Gastrocnemius medialis (tissue), 4 donors: ENCODE measurements around the gene NOD1. TPM values are rescaled to one million over a fixed set of nuclear protein-coding genes. Genes with fewer than 3 reads are reported as not detected.
A peak's percentile ranks its signal among the peaks of the same experiment; 100 is the strongest.

Experiments
- ATAC-seq, 2 donors: fragments of 150-250 bp; one replicate each; pipeline ENCODE4 v1.9.1; 2016
- DNase-seq, 2 donors: peaks; one replicate each; pipeline ENCODE4 v3.0.0-alpha.2; 2019
- H3K27ac ChIP-seq, 4 donors: fragments of 200-600 bp; sonication (generic); 1 replicate in 1 of 4; 2 replicates in 3 of 4; pipeline ENCODE4 v1.5.1; 2016 to 2018; ENCODE audit warnings: mild to moderate bottlenecking in 2 of 4, moderate library complexity in 1 of 4
- H3K27me3 ChIP-seq, 3 donors: fragments of 200-600 bp; sonication (generic) in 2 of 3; 1 replicate in 1 of 3; 2 replicates in 2 of 3; pipeline versions ENCODE4 v1.5.1 to v1.6.0; 2016 to 2019; ENCODE audit warnings: mild to moderate bottlenecking in 1 of 3, moderate library complexity in 1 of 3
- H3K36me3 ChIP-seq, 2 donors: fragments of 200-600 bp; sonication (generic) in 1 of 2; one replicate each; pipeline ENCODE4 v1.5.1; 2017 to 2018
- H3K4me1 ChIP-seq, 2 donors: fragments of 200-600 bp; sonication (generic) in 1 of 2; one replicate each; pipeline ENCODE4 v1.5.1; 2016 to 2017; ENCODE audit warnings: mild to moderate bottlenecking in 2 of 2
- H3K4me3 ChIP-seq, 4 donors: fragments of 200-600 bp; sonication (generic) in 3 of 4; 1 replicate in 1 of 4; 2 replicates in 3 of 4; pipeline ENCODE4 v1.5.1; 2016 to 2019; ENCODE audit warnings: mild to moderate bottlenecking in 2 of 4
- H3K9me3 ChIP-seq, 3 donors: fragments of 200-600 bp; sonication (generic) in 2 of 3; 1 replicate in 1 of 3; 2 replicates in 2 of 3; pipeline ENCODE4 v1.5.1; 2016 to 2019
- CTCF ChIP-seq, 5 experiments: fragments of 450-650 bp in 3 of 5; fragments of 200-600 bp in 2 of 5; sonication (generic) in 2 of 5; IDR thresholded peaks in 4 of 5; conservative IDR thresholded peaks in 1 of 5; 1 replicate in 4 of 5; 2 replicates in 1 of 5; pipeline ENCODE4 v1.5.1; 2016 to 2019; ENCODE audit warnings: antibody characterized with exemption in 5 of 5, mild to moderate bottlenecking in 3 of 5, moderate library complexity in 3 of 5
- POLR2A ChIP-seq, 2 donors: fragments of 450-650 bp; IDR thresholded peaks; one replicate each; pipeline ENCODE4 v1.6.1; 2017; ENCODE audit warnings: antibody characterized with exemption in 2 of 2, mild to moderate bottlenecking in 2 of 2, moderate library complexity in 2 of 2
- in situ Hi-C, 4 donors: fragments of 200-750 bp; cut with MboI; loops; one replicate each; pipeline versions ENCODE4 v1.15.0 to v1.8.0; 2017; ENCODE audit warnings: low sequenced_read_pairs in 4 of 4
- intact Hi-C: fragments of 100-400 bp; cut with DNase I; formaldehyde crosslinking; loops from one replicate; pipeline ENCODE4 v1.15.1; 2023; ENCODE audit warnings: low total_unique reads
- total RNA-seq, 4 donors: library from RNA; depleted of rRNA; stranded (reverse); fragments of >200 nt; gene quantifications; one replicate each; pipeline versions ENCODE4 v1.1.0 to v1.2.3, GENCODE V29; 2016

NOD1 gene
- total RNA-seq, 4 donors from 2014 or later: 2.3 to 4.6 (median 3.6) TPM

- ATAC-seq: no peak
- no peak for DNase-seq
- H3K27ac ChIP-seq: peak overlapping the region in 2 of 4 donors; percentile 9 to 37
- H3K36me3 ChIP-seq: no peaks in the 10 kb centered on the region
- no peaks in the 10 kb centered on the region for H3K9me3 ChIP-seq
- intact Hi-C loops: loop anchor here (5.0 kb wide), 2 partner anchors 193 to 448 kb away; partner anchors contain the start of genes FKBP14, PLEKHA8 and ZNRF2
- no peaks in the 10 kb centered on the region for H3K27me3 ChIP-seq
- TF ChIP-seq CTCF (IDR thresholded peaks at IDR 0.05 in 4 of 5, conservative IDR thresholded peaks at IDR 0.05 in 1 of 5): no peak
- no peak for TF ChIP-seq POLR2A (IDR thresholded peaks at IDR 0.05)
- in situ Hi-C loops: no loop called here
- H3K4me3 ChIP-seq: no peak overlapping the region
- peaks cover 40 to 64% of the 10 kb centered on the region in 2 donors for H3K4me1 ChIP-seq
Measured at GRCh38 chr7:30475580-30475979, 3.0 kb downstream of the NOD1 start.

- peaks cover 47 to 71% of the 10 kb centered on the region in 2 donors for H3K4me1 ChIP-seq
- peak overlapping the region; percentile 16 to 37 (median 24) for H3K27ac ChIP-seq
- intact Hi-C loops: loop anchor here (5.0 kb wide), 2 partner anchors 193 to 448 kb away; partner anchors contain the start of genes FKBP14, PLEKHA8 and ZNRF2
- H3K27me3 ChIP-seq: no peaks in the 10 kb centered on the region
- DNase-seq (no peak), ATAC-seq (no peak)
- no peak overlapping the region for H3K4me3 ChIP-seq
- H3K36me3 ChIP-seq: no peaks in the 10 kb centered on the region
- in situ Hi-C loops: no loop called here
- H3K9me3 ChIP-seq: no peaks in the 10 kb centered on the region
- TF ChIP-seq POLR2A (IDR thresholded peaks at IDR 0.05) (no peak), CTCF (IDR thresholded peaks at IDR 0.05 in 4 of 5, conservative IDR thresholded peaks at IDR 0.05 in 1 of 5) (no peak)
Measured at GRCh38 chr7:30474893-30475292, 3.7 kb downstream of the NOD1 start.

GRCh38 chr7:30474485-30474884, 4.1 kb downstream of the NOD1 start:
- Histone ChIP-seq H3K27ac (peak overlapping the region; percentile 16 to 37 (median 24)), H3K4me1 (peaks cover 51 to 74% of the 10 kb centered on the region in 2 donors), H3K36me3 (no peaks in the 10 kb centered on the region), H3K9me3 (no peaks in the 10 kb centered on the region), H3K4me3 (no peak overlapping the region), H3K27me3 (no peaks in the 10 kb centered on the region)
- TF ChIP-seq POLR2A (IDR thresholded peaks at IDR 0.05): no peak
- TF ChIP-seq CTCF (IDR thresholded peaks at IDR 0.05 in 4 of 5, conservative IDR thresholded peaks at IDR 0.05 in 1 of 5): no peak
- DNase-seq (no peak), ATAC-seq (no peak)
- intact Hi-C loops (no loop called here), in situ Hi-C loops (no loop called here)

GRCh38 chr7:30473903-30474302, 4.7 kb downstream of the NOD1 start:
- Histone ChIP-seq H3K36me3 (no peaks in the 10 kb centered on the region), H3K27me3 (no peaks in the 10 kb centered on the region), H3K9me3 (no peaks in the 10 kb centered on the region), H3K4me3 (no peak overlapping the region), H3K4me1 (peaks cover 51 to 74% of the 10 kb centered on the region in 2 donors), H3K27ac (peak overlapping the region in 2 of 4 donors; percentile 17 to 37)
- TF ChIP-seq POLR2A (IDR thresholded peaks at IDR 0.05) (no peak), CTCF (IDR thresholded peaks at IDR 0.05 in 4 of 5, conservative IDR thresholded peaks at IDR 0.05 in 1 of 5) (no peak)
- intact Hi-C loops: no loop called here
- in situ Hi-C loops: no loop called here
- DNase-seq (no peak), ATAC-seq (no peak)
